ENCODE data around the gene KRTAP10-3. TPM values are rescaled to one million over a fixed set of nuclear protein-coding genes. Genes with fewer than 3 reads are reported as not detected.

Gene KRTAP10-3
- total and polyA plus RNA-seq, 9 donors: not detected

- H3K27me3 ChIP-seq: no peaks in the 10 kb centered on the region
- H3K9me3 ChIP-seq: no peaks in the 10 kb centered on the region
- TF ChIP-seq, protein P1, sequence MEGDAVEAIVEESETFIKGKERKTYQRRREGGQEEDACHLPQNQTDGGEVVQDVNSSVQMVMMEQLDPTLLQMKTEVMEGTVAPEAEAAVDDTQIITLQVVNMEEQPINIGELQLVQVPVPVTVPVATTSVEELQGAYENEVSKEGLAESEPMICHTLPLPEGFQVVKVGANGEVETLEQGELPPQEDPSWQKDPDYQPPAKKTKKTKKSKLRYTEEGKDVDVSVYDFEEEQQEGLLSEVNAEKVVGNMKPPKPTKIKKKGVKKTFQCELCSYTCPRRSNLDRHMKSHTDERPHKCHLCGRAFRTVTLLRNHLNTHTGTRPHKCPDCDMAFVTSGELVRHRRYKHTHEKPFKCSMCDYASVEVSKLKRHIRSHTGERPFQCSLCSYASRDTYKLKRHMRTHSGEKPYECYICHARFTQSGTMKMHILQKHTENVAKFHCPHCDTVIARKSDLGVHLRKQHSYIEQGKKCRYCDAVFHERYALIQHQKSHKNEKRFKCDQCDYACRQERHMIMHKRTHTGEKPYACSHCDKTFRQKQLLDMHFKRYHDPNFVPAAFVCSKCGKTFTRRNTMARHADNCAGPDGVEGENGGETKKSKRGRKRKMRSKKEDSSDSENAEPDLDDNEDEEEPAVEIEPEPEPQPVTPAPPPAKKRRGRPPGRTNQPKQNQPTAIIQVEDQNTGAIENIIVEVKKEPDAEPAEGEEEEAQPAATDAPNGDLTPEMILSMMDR (IDR thresholded peaks at IDR 0.05): no peak
- TF ChIP-seq EP300 (IDR thresholded peaks at IDR 0.05): no peak
- no peak for TF ChIP-seq POLR2A (IDR thresholded peaks at IDR 0.05)
- no peaks in the 10 kb centered on the region for H3K36me3 ChIP-seq
- DNase-seq: peak in 1 of 5 donors; percentile 3
- H3K27ac ChIP-seq: no peak overlapping the region
- no peak overlapping the region for H3K4me3 ChIP-seq
- WGBS, 3 donors: 89 to 90% (median 89%) methylated on average over 29 to 33 of the region's 33 CpGs
- intact Hi-C loops (cut with DNase I): no loop called here
- no peaks in the 10 kb centered on the region for H3K4me1 ChIP-seq (ENCODE audit: insufficient read depth)
These were observed 20.4 kb downstream of the KRTAP10-3 start for GRCh38 chr21:44537930-44538911.

DNA sequence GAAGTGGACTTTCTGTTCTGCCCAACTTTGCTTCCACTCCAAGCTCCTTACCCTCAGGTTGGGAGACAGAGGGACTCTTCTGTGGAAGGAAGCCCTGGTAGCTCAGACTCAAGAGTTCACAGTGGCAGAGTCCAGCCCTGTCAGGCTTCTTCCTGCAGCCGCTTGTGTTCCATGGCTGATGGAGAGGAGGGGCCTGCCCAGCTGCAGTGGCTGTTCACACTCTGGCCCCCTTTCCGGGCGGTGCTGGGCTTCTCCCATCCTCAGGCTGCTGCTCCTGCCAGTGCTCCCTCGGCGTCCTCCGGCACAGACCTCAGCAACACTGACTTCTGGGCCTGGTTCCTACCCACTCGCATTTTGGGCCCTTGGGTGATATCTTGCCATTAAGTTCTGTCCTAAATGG lies 22.6 kb downstream of the KRTAP10-3 start:
- intact Hi-C loops (cut with DNase I): no loop called here

GRCh38 chr21:44534688-44535087 lies 23.9 kb downstream of the KRTAP10-3 start:
- 92 to 96% (median 94%) methylated on average over 6 of the region's 6 CpGs for WGBS, 3 donors
- Histone ChIP-seq H3K9me3 (no peaks in the 10 kb centered on the region), H3K4me3 (no peak overlapping the region), H3K27me3 (no peaks in the 10 kb centered on the region), H3K27ac (no peak overlapping the region), H3K4me1 (ENCODE audit: insufficient read depth) (no peaks in the 10 kb centered on the region), H3K36me3 (no peaks in the 10 kb centered on the region)
- TF ChIP-seq POLR2A (IDR thresholded peaks at IDR 0.05) (no peak), EP300 (IDR thresholded peaks at IDR 0.05) (no peak)
- TF ChIP-seq, protein P1 (IDR thresholded peaks at IDR 0.05): no peak
- intact Hi-C loops (cut with DNase I): no loop called here
- DNase-seq: no peak

More for the DNA sequence above, 22.6 kb downstream of the KRTAP10-3 start:
- no peak overlapping the region for H3K4me3 ChIP-seq
- no peaks in the 10 kb centered on the region for H3K36me3 ChIP-seq
- no peak overlapping the region for H3K27ac ChIP-seq
- 31 to 52% (median 48%) methylated on average over 7 of the region's 7 CpGs for WGBS, 3 donors
- no peaks in the 10 kb centered on the region for H3K27me3 ChIP-seq
- H3K9me3 ChIP-seq: no peaks in the 10 kb centered on the region
- DNase-seq: peak in 1 of 5 donors; percentile 1
- no peaks in the 10 kb centered on the region for H3K4me1 ChIP-seq (ENCODE audit: insufficient read depth)
- TF ChIP-seq POLR2A (IDR thresholded peaks at IDR 0.05) (no peak), EP300 (IDR thresholded peaks at IDR 0.05) (no peak)
- TF ChIP-seq, protein P1 (IDR thresholded peaks at IDR 0.05): no peak

DNA sequence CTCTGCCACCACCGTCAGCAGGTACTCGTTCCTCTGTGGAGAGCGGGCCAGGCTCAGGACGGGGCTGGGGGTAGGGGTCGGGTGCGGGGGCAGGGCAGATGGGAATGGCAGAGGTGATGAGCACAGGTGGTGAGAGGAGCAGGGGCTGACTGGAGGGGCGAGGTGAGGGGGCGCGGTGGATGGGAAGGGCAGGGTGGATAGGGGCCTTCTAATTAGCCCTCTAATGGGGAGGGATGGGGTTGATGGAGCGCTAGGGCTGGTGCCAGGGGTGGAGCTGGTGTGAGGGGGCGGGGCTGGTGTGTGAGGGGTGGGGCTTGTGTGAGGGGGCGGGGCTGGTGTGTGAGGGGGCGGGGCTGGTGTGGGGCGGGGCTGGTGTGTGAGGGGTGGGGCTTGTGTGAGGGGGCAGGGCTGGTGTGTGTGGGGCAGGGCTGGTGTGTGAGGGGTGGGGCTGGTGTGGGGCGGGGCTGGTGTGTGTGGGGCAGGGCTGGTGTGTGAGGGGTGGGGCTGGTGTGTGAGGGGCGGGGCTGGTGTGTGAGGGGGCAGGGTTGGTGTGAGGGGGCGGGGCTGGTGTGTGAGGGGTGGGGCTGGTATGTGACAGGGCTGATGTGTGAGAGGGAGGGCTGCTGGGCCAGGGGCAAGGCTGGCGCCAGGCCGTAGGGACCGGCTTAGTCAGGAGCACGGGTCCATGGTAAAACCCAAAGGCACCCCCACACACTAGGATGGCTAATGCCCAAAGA lies 24.5 kb downstream of the KRTAP10-3 start:
- H3K27ac ChIP-seq: no peak overlapping the region
- intact Hi-C loops (cut with DNase I): no loop called here
- 82 to 90% (median 84%) methylated on average over 16 to 20 of the region's 21 CpGs for WGBS, 3 donors
- H3K4me1 ChIP-seq (ENCODE audit: insufficient read depth): no peaks in the 10 kb centered on the region
- TF ChIP-seq, protein P1 (IDR thresholded peaks at IDR 0.05): no peak
- no peak for TF ChIP-seq POLR2A (IDR thresholded peaks at IDR 0.05)
- no peak for TF ChIP-seq EP300 (IDR thresholded peaks at IDR 0.05)
- H3K36me3 ChIP-seq: no peaks in the 10 kb centered on the region
- H3K27me3 ChIP-seq: no peaks in the 10 kb centered on the region
- DNase-seq: peak in 1 of 5 donors; percentile 19
- H3K9me3 ChIP-seq: no peaks in the 10 kb centered on the region
- H3K4me3 ChIP-seq: no peak overlapping the region

Measured in ovary (tissue), 9 donors.